Suprapubic skin (tissue), 4 donors: ENCODE measurements around the gene MCAT. TPM values are rescaled to one million over a fixed set of nuclear protein-coding genes. Genes with fewer than 3 reads are reported as not detected.

Experiments used
- DNase-seq, 2 donors: peaks; one replicate each; pipeline ENCODE4 v3.0.0-alpha.2; 2019; ENCODE audit warnings: low spot score in 2 of 2
- H3K27ac ChIP-seq: fragments of 200-600 bp; sonication (generic); one replicate; pipeline ENCODE4 v1.5.1; 2019
- H3K27me3 ChIP-seq: fragments of 200-600 bp; sonication (generic); one replicate; pipeline ENCODE4 v1.5.1; 2019
- H3K36me3 ChIP-seq: fragments of 200-600 bp; sonication (generic); one replicate; pipeline ENCODE4 v1.5.1; 2019
- H3K4me1 ChIP-seq: fragments of 200-600 bp; sonication (generic); one replicate; pipeline ENCODE4 v1.5.1; 2019
- H3K4me3 ChIP-seq: fragments of 200-600 bp; sonication (generic); one replicate; pipeline ENCODE4 v1.5.1; 2019; ENCODE audit warnings: mild to moderate bottlenecking
- H3K9me3 ChIP-seq: fragments of 200-600 bp; sonication (generic); one replicate; pipeline ENCODE4 v1.5.1; 2019
- EP300 ChIP-seq: sonication (generic); formaldehyde crosslinking; IDR thresholded peaks from one replicate; pipeline ENCODE4 v1.6.1; 2017; ENCODE audit warnings: antibody characterized with exemption
- POLR2A ChIP-seq, 2 donors: fragments of 450-650 bp; IDR thresholded peaks; one replicate each; pipeline ENCODE4 v1.6.1; 2017; ENCODE audit warnings: antibody characterized with exemption in 2 of 2, mild to moderate bottlenecking in 2 of 2, moderate library complexity in 2 of 2
- POLR2AphosphoS5 ChIP-seq, 3 donors: sonication (generic); formaldehyde crosslinking; IDR thresholded peaks; one replicate each; pipeline ENCODE4 v1.6.1; 2017; ENCODE audit warnings: antibody characterized with exemption in 3 of 3
- WGBS: methylation state at CpG from one replicate; pipeline ENCODE4 v1.1.5; 2018; 5-methylcytosine and 5-hydroxymethylcytosine counted together
- total RNA-seq, 4 donors: library from RNA; depleted of rRNA; stranded (reverse); fragments of >200 nt; gene quantifications; one replicate each; pipeline ENCODE4 v1.1.0, GENCODE V29; 2016
- TF ChIP-seq, protein P1 (sequence below), 2 donors: fragments of 200-600 bp in 1 of 2; fragments of 450-650 bp in 1 of 2; sonication (generic) in 1 of 2; IDR thresholded peaks; one replicate each; pipeline ENCODE4 v1.5.1; 2016 to 2019; ENCODE audit warnings: antibody characterized with exemption in 2 of 2, mild to moderate bottlenecking in 1 of 2, moderate library complexity in 1 of 2

MCAT gene
- total RNA-seq, 4 donors from 2014 or later, result 21.1 to 38.0 (median 25.2) TPM

DNA sequence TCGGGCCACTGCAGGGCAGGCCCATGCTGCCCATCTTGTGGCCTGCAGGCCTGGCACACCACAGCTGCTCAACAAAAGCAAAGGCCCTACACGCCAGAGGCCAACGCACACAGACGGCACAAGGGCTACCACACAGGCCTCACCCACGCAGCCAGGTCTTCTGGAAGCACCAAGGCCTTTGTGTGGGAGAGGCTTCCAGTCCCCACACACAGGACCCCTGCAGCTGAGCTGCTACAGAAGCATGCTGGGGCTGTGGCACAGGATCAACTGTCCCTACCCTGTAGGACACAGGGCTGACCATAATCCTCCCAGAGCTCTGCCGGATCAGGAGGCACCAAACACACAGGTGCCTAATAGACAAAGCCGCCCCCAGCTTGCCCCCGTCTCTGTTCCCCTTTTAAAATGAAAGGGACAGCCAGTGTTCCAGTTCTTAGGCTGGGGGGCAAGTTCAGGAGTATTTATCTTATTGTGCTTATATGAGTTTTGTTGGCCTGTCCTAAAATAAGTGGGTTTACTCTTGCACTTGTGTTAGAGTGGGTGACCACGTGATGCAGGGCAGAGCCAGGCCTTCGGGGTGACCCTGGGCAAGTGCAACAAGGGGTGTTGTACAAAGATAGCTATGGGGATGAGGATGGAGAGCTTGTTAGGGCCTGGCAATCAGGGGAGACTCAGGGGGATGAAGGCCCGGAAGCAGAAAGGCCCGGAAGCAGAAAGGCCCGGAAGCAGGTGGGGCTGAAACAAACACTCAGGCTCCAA lies 38.3 kb upstream of the MCAT start:
- 88% methylated on average over 11 of the region's 13 CpGs for WGBS
- peaks cover 49% of the 10 kb centered on the region for H3K36me3 ChIP-seq
- H3K4me1 ChIP-seq, result peaks cover 38% of the 10 kb centered on the region
- no peak overlapping the region for H3K4me3 ChIP-seq
- H3K9me3 ChIP-seq, result no peaks in the 10 kb centered on the region
- H3K27me3 ChIP-seq, result no peaks in the 10 kb centered on the region
- no peak for TF ChIP-seq POLR2A (IDR thresholded peaks at IDR 0.05)
- TF ChIP-seq POLR2AphosphoS5 (IDR thresholded peaks at IDR 0.05), result no peak
- TF ChIP-seq, protein P1, sequence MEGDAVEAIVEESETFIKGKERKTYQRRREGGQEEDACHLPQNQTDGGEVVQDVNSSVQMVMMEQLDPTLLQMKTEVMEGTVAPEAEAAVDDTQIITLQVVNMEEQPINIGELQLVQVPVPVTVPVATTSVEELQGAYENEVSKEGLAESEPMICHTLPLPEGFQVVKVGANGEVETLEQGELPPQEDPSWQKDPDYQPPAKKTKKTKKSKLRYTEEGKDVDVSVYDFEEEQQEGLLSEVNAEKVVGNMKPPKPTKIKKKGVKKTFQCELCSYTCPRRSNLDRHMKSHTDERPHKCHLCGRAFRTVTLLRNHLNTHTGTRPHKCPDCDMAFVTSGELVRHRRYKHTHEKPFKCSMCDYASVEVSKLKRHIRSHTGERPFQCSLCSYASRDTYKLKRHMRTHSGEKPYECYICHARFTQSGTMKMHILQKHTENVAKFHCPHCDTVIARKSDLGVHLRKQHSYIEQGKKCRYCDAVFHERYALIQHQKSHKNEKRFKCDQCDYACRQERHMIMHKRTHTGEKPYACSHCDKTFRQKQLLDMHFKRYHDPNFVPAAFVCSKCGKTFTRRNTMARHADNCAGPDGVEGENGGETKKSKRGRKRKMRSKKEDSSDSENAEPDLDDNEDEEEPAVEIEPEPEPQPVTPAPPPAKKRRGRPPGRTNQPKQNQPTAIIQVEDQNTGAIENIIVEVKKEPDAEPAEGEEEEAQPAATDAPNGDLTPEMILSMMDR (IDR thresholded peaks at IDR 0.05), result no peak
- TF ChIP-seq EP300, result no peak
- no peak overlapping the region for H3K27ac ChIP-seq
- DNase-seq, result no peak

GRCh38 chr22:43180670-43181069 lies 37.5 kb upstream of the MCAT start:
- Histone ChIP-seq H3K4me3 (no peak overlapping the region), H3K36me3 (peaks cover 52% of the 10 kb centered on the region), H3K9me3 (no peaks in the 10 kb centered on the region), H3K27ac (no peak overlapping the region), H3K4me1 (peaks cover 29% of the 10 kb centered on the region), H3K27me3 (no peaks in the 10 kb centered on the region)
- DNase-seq, result no peak
- 93% methylated on average over 11 of the region's 15 CpGs for WGBS
- TF ChIP-seq EP300 (no peak), POLR2AphosphoS5 (IDR thresholded peaks at IDR 0.05) (no peak), POLR2A (IDR thresholded peaks at IDR 0.05) (no peak)
- TF ChIP-seq, protein P1 (IDR thresholded peaks at IDR 0.05), result no peak

DNA sequence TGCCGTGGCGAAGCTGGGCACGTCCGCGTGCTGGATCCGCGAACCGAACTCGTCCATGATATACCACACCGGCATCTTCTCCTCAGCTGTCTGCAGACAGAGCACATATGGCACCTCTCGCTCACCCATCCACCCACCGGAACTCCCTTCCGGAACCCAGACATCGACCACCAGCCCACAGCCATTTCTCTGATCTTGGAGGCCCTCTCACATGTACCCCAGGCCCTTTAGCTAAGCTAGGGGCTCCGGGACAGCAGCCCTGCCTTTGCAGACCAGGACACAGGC lies 36.7 kb upstream of the MCAT start:
- Histone ChIP-seq H3K27me3 (no peaks in the 10 kb centered on the region), H3K36me3 (peaks cover 59% of the 10 kb centered on the region), H3K4me3 (no peak overlapping the region), H3K4me1 (peaks cover 28% of the 10 kb centered on the region), H3K9me3 (no peaks in the 10 kb centered on the region), H3K27ac (no peak overlapping the region)
- TF ChIP-seq POLR2A (IDR thresholded peaks at IDR 0.05) (no peak), EP300 (no peak), POLR2AphosphoS5 (IDR thresholded peaks at IDR 0.05) (no peak)
- TF ChIP-seq, protein P1 (IDR thresholded peaks at IDR 0.05), result no peak
- DNase-seq, result no peak
- WGBS, result 100% methylated on average over 13 of the region's 15 CpGs

GRCh38 chr22:43179146-43179910 lies 36.1 kb upstream of the MCAT start:
- TF ChIP-seq POLR2A (IDR thresholded peaks at IDR 0.05), result no peak
- no peak for TF ChIP-seq EP300
- TF ChIP-seq, protein P1 (IDR thresholded peaks at IDR 0.05), result no peak
- Histone ChIP-seq H3K27ac (no peak overlapping the region), H3K9me3 (no peaks in the 10 kb centered on the region), H3K27me3 (no peaks in the 10 kb centered on the region), H3K4me3 (no peak overlapping the region), H3K36me3 (peaks cover 64% of the 10 kb centered on the region), H3K4me1 (peaks cover 28% of the 10 kb centered on the region)
- 92% methylated on average over 22 of the region's 25 CpGs for WGBS
- no peak for DNase-seq

DNA sequence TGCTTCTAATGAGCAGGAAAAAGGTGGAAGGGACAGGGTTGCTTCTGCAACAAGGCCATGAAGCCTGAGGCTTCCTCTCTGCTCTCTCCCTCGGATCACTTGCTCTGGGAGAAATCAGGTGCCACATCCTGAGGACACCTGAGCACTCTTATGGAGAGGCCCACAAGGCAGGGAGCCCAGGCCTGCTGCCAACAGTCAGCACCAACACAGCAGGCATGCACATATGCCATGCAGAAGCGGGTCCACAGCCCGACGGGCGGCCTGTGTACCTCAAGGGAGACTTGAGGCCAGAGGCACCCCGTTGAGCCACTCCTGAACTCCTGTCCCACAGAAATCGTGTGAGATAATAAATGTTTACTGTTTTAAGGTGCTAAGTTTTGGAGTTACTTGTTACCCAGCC lies 34.3 kb upstream of the MCAT start:
- Histone ChIP-seq H3K27me3 (no peaks in the 10 kb centered on the region), H3K9me3 (no peaks in the 10 kb centered on the region), H3K4me1 (peaks cover 14% of the 10 kb centered on the region), H3K4me3 (no peak overlapping the region), H3K27ac (no peak overlapping the region), H3K36me3 (peaks cover 78% of the 10 kb centered on the region)
- DNase-seq, result no peak
- 80% methylated on average over 7 of the region's 7 CpGs for WGBS
- no peak for TF ChIP-seq POLR2A (IDR thresholded peaks at IDR 0.05)
